Lower leg skin (tissue), 4 donors: ENCODE measurements around the gene SLC22A1. TPM values are rescaled to one million over a fixed set of nuclear protein-coding genes. Genes with fewer than 3 reads are reported as not detected.

Source experiments
- DNase-seq, 2 donors: peaks; one replicate each; pipeline ENCODE4 v3.0.0-alpha.2; 2019; ENCODE audit warnings: low spot score in 2 of 2
- H3K4me3 ChIP-seq: fragments of 200-600 bp; sonication (generic); 2 replicates; pipeline ENCODE4 v1.5.1; 2017; ENCODE audit warnings: mild to moderate bottlenecking, low read depth; ENCODE audit not compliant: poor library complexity, severe bottlenecking
- CTCF ChIP-seq, 3 donors: fragments of 450-650 bp; IDR thresholded peaks; one replicate each; pipeline ENCODE4 v1.5.1; 2016; ENCODE audit warnings: antibody characterized with exemption in 3 of 3, mild to moderate bottlenecking in 3 of 3, moderate library complexity in 2 of 3
- POLR2A ChIP-seq, 2 donors: fragments of 450-650 bp; IDR thresholded peaks; one replicate each; pipeline ENCODE4 v1.6.1; 2016 to 2017; ENCODE audit warnings: antibody characterized with exemption in 2 of 2, mild to moderate bottlenecking in 1 of 2, moderate library complexity in 1 of 2
- WGBS, 2 donors: methylation state at CpG; one replicate each; pipeline ENCODE4 v1.1.5; 2018; 5-methylcytosine and 5-hydroxymethylcytosine counted together
- intact Hi-C: fragments of 100-400 bp; cut with DNase I; formaldehyde crosslinking; loops from one replicate; pipeline ENCODE4 v1.15.0; 2023; ENCODE audit warnings: low total_unique reads
- total RNA-seq, 4 donors: library from RNA; depleted of rRNA; stranded (reverse); fragments of >200 nt; gene quantifications; one replicate each; pipeline ENCODE4 v1.1.0, GENCODE V29; 2016

The SLC22A1 gene
- total RNA-seq, 4 donors from 2014 or later = 0.65 to 1.4 (median 0.80) TPM; not detected in 1

DNA sequence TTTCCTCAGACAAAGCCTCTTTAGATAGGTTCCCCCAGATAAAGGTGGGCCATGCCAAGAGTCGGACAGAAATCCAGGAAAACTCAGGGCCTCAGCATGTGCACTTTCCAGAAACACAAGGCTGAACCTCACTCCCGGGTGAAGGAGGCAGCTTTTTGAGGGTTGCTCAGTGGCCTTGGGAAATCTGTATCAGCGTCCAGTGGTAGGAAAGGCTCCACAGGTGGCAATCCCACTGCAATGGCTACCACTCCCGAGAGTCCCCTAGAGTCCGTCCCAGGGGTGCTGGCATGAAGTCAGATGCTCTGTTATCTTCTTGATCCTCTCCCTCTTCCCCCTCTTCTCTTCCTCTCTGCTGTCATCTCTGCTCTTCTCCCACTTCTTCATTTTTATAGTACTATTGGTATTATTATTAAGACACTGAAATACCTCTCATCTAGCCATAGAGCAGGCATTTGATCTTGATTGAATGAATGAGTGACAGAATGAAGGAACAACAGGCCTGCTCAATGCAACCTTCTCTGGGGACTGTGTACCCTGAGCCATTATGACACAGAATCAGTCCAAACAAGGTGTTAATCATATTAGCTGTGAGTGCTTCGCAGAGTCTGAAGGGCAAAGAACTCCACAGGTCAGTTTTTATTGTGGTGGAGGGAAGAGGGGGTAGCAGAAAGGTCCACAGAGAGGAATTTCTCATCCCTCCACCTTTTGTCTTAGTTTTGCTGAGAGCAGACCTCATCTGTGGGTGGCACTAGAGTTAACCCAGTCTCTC, 13.3 kb downstream of the SLC22A1 start:
- TF ChIP-seq CTCF (IDR thresholded peaks at IDR 0.05) (no peak), POLR2A (IDR thresholded peaks at IDR 0.05) (no peak)
- WGBS, 2 donors = 85 to 96% methylated on average over 6 of the region's 6 CpGs
- intact Hi-C loops = loop anchor here (10.0 kb wide), 1 partner anchor 320 kb away; no protein-coding TSS in a partner anchor
- DNase-seq = no peak
- no peak overlapping the region for H3K4me3 ChIP-seq

DNA sequence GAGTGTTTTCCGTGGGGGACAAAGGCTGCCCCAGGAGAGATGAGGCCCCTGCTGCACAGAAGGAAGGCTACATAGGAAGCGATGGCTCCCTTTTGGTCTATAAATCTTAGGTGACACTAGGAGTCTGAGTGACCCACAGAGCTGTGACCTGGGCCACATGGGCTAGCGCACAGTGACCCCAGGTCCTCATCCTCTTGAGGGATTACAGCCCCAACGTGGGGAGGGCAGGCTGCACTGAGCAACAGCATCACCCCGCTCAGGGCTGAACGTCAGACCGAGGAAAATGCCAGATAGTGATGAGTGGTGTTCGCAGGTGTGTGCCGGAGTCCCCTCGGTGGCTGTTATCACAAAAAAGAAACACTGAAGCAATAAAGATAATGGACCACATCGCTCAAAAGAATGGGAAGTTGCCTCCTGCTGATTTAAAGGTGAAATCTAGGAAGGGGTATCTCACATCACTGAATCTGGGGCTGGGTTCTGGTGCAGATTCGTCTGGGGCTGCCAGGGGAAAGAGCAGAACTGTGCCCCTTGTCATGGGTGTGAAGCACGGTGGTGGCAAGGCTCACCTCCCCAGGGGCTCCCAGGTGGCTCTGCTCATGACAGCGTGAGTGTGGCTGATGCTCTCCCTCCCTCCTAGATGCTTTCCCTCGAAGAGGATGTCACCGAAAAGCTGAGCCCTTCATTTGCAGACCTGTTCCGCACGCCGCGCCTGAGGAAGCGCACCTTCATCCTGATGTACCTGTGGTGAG, 14.5 kb downstream of the SLC22A1 start:
- intact Hi-C loops = loop anchor here (10.0 kb wide), 1 partner anchor 319 kb away; no protein-coding TSS in a partner anchor
- no peak for TF ChIP-seq CTCF (IDR thresholded peaks at IDR 0.05)
- TF ChIP-seq POLR2A (IDR thresholded peaks at IDR 0.05) = no peak
- H3K4me3 ChIP-seq = no peak overlapping the region
- peak; percentile 3 to 53 for DNase-seq
- 78 to 82% methylated on average over 21 of the region's 21 CpGs for WGBS, 2 donors

- no peak overlapping the region for H3K4me3 ChIP-seq
- TF ChIP-seq CTCF (IDR thresholded peaks at IDR 0.05) = no peak
- TF ChIP-seq POLR2A (IDR thresholded peaks at IDR 0.05) = no peak
- 88% methylated on average over 12 of the region's 12 CpGs for WGBS, 2 donors
- peak; percentile 12 to 76 for DNase-seq
- intact Hi-C loops = loop anchor here (10.0 kb wide), 1 partner anchor 317 kb away; no protein-coding TSS in a partner anchor
Observed at GRCh38 chr6:160137130-160137988, 15.7 kb downstream of the SLC22A1 start.

GRCh38 chr6:160137989-160138835, 16.6 kb downstream of the SLC22A1 start:
- DNase-seq = peak in 1 of 2 donors; percentile 85
- 55 to 65% methylated on average over 8 of the region's 8 CpGs for WGBS, 2 donors
- intact Hi-C loops = loop anchor here (10.0 kb wide), 1 partner anchor 317 kb away; no protein-coding TSS in a partner anchor
- TF ChIP-seq POLR2A (IDR thresholded peaks at IDR 0.05) = no peak
- no peak for TF ChIP-seq CTCF (IDR thresholded peaks at IDR 0.05)
- no peak overlapping the region for H3K4me3 ChIP-seq
